GM19438 (cell line): ENCODE results near the gene GIT1.
"Not testable (repeated sequence)": the region's sequence is repeated elsewhere in the genome, so short reads cannot be mapped to it uniquely, and the experiment has no call there.

ENCODE experiments used
- ATAC-seq: cut with Tn5 transposase; IDR thresholded peaks from one replicate; pipeline ENCODE4 v1.9.1; 2021; ENCODE audit warnings: low read depth; ENCODE audit not compliant: unreplicated experiment

Gene GIT1

GRCh38 chr17:29568331-29569244 is 20.9 kb downstream of the GIT1 start, which contains the start of gene TP53I13:
TSS of gene TP53I13 (plus strand) at chr17:29568701. CDS start at chr17:29568759, 58 bp downstream.
- ATAC-seq = no peak

GRCh38 chr17:29567554-29568330 is 21.7 kb downstream of the GIT1 start:
- ATAC-seq = peak; percentile 44

- no peak for ATAC-seq
Observed at GRCh38 chr17:29567304-29567553, 22.2 kb downstream of the GIT1 start.

GRCh38 chr17:29566473-29567303 is 22.8 kb downstream of the GIT1 start, which contains the start of gene ABHD15:
TSS of gene ABHD15 (minus strand) at chr17:29567037. CDS start at chr17:29566966, 71 bp downstream.
- ATAC-seq = no peak

GRCh38 chr17:29565643-29566472 is 23.6 kb downstream of the GIT1 start:
- ATAC-seq = no peak

- ATAC-seq = no peak
Observed at GRCh38 chr17:29563816-29564215, 25.6 kb downstream of the GIT1 start.

- no peak for ATAC-seq
Observed at GRCh38 chr17:29562615-29563014, 26.8 kb downstream of the GIT1 start.

GRCh38 chr17:29561554-29562517 is 27.6 kb downstream of the GIT1 start:
- ATAC-seq = no peak

GRCh38 chr17:29560316-29560715 is 29.1 kb downstream of the GIT1 start:
- ATAC-seq = no peak

- ATAC-seq = no peak
Observed at GRCh38 chr17:29559640-29560039, 29.8 kb downstream of the GIT1 start.

- not testable (repeated sequence) for ATAC-seq
Observed at GRCh38 chr17:29558139-29558538, 31.3 kb downstream of the GIT1 start.

- no peak for ATAC-seq
Observed at GRCh38 chr17:29557739-29558116, 31.7 kb downstream of the GIT1 start.

GRCh38 chr17:29557085-29557738 is 32.2 kb downstream of the GIT1 start:
- ATAC-seq = no peak

GRCh38 chr17:29555840-29556239 is 33.6 kb downstream of the GIT1 start:
- ATAC-seq = no peak

- ATAC-seq = no peak
Observed at GRCh38 chr17:29549177-29549923, 40.1 kb downstream of the GIT1 start.

GRCh38 chr17:29546830-29547229 is 42.6 kb downstream of the GIT1 start:
- no peak for ATAC-seq

- no peak for ATAC-seq
Observed at GRCh38 chr17:29546085-29546484, 43.4 kb downstream of the GIT1 start.

GRCh38 chr17:29544066-29544465 is 45.4 kb downstream of the GIT1 start:
- no peak for ATAC-seq
